ENCODE measurements around the gene MRPS2.

DNA sequence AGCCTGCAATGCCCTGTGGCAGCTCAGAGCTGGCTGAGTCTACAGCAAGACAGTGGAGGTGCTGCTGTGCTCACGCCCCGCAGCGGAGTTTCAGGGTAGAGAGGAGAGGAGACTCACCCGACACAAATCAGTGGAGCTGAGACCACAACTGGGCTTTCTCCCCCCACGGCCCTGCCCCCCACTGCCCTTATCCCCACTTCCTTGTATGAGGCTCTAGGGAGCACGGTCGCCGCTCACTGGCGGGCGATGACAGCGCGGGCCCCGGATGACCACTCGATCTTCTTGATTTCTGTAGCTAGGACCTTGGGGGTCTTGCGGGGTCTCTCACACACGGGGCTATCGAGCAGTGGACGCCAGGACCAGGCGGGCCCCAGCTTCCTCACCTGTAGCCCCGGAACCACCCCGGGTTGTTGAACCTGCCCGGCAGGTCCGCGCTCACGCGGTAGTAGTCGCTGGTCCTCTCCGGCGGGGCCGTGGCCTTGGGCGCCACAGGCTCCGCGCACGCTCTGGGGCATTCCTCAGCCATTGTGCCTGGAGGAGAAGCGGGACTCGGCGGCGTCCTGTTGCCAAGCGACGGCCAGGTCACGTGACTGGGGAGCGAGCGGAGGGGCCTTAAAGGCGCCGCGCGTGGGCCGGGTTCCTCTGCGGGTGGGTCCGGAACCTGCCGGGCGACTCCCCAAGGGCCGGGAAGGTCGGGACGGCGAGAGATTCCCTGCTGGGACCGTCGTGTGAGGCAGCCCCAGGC is 984 bp upstream of the MRPS2 start:
- TF ChIP-seq EP300 (IDR thresholded peaks at IDR 0.05) (no peak), POLR2A (IDR thresholded peaks at IDR 0.05) (no peak)
- TF ChIP-seq, protein P1, sequence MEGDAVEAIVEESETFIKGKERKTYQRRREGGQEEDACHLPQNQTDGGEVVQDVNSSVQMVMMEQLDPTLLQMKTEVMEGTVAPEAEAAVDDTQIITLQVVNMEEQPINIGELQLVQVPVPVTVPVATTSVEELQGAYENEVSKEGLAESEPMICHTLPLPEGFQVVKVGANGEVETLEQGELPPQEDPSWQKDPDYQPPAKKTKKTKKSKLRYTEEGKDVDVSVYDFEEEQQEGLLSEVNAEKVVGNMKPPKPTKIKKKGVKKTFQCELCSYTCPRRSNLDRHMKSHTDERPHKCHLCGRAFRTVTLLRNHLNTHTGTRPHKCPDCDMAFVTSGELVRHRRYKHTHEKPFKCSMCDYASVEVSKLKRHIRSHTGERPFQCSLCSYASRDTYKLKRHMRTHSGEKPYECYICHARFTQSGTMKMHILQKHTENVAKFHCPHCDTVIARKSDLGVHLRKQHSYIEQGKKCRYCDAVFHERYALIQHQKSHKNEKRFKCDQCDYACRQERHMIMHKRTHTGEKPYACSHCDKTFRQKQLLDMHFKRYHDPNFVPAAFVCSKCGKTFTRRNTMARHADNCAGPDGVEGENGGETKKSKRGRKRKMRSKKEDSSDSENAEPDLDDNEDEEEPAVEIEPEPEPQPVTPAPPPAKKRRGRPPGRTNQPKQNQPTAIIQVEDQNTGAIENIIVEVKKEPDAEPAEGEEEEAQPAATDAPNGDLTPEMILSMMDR (IDR thresholded peaks at IDR 0.05), result no peak

Measured in sigmoid colon (tissue), 4 donors.